ENCODE measurements around the gene SEMA4D.
"Not testable (repeated sequence)": the region's sequence is repeated elsewhere in the genome, so short reads cannot be mapped to it uniquely, and the experiment has no call there.

The SEMA4D gene

DNA sequence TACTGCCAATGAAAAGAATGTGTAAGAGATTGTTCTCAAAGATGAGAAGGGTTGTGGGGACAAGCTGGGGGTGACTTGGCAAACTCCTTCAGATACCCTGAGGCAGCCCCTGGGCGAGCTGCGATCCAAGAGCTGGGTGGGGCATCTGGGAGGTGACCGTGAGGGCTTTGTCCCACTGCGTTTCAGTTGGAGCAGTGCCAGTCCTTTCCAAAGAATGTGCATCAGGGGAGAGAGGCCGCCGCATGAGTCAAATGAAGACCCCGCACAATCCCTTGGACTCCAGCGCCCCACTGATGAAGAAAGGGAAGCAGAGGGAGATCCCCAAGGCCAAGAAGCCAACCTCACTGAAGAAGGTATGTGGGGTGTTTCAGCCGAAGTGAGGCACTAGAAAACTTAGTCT lies 151.2 kb downstream of the SEMA4D start:
- DNase-seq: no peak

DNA sequence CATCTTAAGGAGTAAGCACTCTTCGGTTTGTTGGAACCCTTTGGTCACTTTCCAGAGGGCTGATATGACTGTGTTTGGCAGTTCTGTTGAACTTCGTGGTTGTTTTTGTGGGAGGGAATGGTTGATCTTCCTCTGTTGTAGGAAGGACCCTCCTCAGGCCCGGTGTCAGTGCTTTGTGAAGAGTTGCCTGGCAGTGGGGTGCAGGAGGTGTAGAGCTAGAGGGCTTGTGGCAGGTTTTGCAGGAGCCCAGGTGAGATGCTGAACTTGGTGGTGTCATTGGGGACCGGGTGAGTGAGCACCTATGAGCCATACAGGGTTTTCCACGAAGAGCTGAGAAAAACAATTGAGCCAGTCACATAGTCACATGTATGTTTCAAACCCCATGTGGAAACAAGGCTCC lies 152.4 kb downstream of the SEMA4D start:
- no peak for DNase-seq

DNA sequence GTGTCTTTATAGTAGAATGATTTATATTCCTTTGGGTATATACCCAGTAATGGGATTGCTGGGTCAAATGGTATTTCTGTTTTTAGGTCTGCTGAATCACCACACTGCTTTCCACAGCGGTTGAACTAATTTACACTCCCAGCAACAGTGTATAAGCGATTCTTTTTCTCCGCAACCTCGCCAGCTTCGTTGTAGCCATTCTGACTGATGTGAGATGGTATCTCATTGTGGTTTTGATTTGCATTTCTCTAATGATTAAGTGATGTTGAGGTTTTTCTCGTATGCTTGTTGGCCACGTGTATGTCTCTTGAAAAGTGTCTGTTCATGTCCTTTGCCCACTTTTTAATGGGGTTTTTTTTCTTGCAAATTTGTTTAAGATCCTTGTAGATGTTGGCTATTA lies 154.1 kb downstream of the SEMA4D start:
- DNase-seq: not testable (repeated sequence)

DNA sequence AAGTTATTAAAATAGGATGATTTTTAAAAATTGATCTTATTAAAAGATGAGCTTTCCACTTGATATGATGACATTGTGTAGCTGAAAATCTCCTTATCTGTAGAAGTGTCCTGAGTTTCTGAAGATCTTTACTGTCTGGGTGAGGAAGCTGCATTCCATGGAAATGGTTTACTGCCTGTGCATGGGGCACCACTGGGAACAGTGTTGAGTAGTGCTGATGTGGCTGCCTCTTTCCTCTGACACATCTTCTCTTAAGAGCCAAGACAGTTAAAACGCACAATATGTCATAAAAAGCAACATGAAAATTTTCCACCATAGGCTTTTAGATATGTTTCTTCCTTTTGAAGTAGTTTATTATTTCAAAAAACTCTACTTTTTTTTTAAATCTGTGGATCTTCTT lies 155.0 kb downstream of the SEMA4D start:
- DNase-seq: no peak

DNA sequence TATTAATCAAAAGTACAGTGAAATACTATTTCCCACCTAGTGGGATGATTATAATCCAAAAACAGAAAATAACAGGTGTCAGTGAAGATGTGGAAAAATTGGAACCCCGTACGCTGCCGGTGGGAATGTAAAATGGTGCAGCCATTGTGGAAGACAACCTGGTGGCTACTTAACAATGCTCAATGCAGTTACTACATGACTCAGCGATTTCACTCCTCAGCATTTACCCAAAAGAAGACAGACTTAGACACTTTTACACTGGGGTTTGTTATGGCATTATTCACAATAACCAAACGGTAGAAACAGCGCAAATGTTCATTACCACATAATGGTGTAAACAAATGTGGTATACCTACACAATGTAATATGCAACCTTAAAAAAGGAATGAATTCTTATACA lies 155.7 kb downstream of the SEMA4D start:
- DNase-seq: no peak

DNA sequence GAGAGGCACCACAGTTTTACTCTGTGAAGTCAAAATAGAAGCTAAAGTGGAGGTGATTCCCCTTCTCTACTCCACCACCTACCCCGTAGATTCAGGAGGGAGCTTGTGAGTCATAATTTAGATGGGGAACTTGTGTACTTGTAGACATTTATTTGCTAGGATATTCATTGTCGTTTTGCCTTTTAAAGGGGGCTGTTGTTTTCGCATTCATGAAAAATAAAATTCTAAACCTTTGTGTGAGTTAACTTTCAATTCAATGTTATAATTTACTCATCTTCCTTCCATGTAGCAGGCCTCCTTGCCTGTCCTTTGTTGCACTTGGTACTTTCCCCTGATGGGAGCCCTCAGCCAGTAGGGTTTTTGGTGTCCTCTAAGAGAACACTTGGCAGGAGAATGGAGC lies 157.6 kb downstream of the SEMA4D start:
- DNase-seq: no peak

DNA sequence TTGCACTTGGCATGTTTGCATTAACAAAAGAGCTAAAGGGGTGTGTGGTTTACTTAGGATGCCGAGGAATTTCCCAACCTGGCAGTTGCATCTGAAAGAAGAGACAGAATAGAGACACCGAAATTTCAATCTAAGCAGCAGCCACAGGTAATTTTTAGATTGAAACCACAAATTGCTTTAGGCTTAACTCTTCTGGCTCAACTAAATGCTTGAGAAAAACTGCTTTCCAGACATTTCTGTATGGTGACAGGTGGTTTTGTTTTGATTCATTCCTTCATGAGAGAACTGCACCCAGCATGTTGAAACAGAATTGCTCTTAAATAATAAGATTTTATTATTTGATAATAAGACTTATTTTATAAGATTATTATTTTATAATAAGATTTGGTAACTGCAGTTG lies 158.1 kb downstream of the SEMA4D start:
- DNase-seq: no peak

DNA sequence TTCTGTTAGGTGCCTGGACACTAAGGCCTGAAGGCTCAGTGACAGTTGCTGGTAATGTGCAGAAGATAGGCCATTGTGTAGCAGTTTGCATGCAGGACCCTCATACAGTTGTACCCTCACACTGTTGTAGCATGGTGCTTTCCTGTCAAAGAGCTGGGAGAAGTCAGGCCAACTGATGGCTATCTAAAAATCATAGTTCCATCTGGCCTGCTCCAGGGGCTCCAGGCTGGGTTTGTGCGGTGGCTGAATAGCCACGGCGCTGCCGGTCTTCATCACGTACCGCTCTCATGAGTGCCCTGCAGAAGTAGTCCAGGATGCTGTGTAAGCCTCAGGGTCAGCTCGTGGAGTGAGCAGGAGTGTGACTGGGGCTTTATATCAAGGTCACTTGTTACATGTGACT lies 167.4 kb downstream of the SEMA4D start:
- no peak for DNase-seq

DNA sequence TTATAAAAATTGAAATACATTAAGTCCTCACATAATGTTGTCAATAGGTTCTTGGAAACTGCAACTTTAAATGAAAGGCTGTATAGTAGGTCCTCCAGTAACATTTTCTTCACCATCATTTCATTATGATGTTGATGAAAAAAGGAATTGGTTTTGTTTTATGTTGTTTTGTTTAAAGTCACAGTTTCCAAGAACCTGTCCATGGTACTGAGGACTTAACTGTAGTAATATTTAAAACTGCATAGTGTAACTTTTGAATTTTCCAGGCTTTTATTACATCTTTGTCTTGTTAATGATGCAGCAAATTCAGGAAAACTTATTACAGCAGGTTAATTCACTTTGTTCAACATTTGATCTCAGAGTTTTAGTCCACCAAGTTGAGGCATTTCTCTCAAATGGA lies 168.0 kb downstream of the SEMA4D start:
- no peak for DNase-seq

DNA sequence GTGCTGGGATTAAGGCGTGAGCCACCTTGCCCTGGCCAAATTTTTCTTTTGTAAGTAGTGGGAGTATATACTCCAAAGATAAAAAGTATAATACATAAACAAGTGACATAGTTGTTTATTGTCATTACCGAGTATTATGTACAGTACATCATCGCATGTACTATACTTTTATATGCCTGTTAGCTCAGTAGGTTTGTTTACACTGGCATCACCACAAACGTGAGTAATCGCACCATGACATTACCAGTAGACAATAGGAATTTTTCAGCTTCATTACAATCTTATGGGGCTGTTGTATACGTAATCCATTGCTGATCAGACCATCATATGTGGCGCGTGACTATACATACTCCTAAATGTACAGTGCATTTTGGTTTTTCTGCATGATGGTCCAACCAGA lies 169.8 kb downstream of the SEMA4D start:
- no peak for DNase-seq

DNA sequence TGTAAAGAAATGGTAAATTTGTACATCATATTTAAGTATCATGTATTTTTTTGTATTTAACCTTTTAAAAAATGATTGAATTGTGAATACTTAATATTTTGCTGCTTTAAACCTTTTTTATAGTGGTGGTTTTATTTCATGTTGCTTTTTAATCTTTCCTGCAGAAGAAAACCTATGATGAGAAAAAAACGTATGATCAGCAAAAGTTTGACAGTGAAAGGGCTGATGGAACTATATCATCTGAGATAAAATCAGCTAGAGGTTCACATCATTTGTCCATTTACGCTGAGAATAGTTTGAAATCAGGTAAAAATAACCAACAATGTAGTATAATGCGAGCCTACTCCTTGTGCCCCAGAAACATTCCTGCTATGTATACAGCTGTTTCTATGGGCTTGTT lies 172.2 kb downstream of the SEMA4D start:
- DNase-seq: no peak

DNA sequence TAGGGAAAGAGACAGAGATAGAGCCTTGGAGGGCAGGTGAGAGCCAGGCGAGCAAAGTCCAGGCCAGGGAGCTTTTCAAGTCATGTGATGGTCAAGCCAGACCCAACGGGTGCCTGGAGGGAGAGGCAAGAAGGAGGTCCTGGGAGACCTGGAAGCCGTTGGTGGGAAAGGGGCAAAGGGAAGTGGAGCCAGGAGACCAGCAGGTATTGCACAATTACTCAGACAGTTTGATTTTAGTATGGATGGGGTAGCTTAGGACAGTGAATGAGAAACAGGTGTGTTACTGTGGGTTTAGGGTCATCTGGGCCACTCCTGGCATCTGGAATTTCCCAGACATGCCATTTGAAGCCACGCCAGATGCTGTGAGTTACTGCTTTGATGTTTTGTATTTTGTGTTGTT lies 174.5 kb downstream of the SEMA4D start:
- no peak for DNase-seq

DNA sequence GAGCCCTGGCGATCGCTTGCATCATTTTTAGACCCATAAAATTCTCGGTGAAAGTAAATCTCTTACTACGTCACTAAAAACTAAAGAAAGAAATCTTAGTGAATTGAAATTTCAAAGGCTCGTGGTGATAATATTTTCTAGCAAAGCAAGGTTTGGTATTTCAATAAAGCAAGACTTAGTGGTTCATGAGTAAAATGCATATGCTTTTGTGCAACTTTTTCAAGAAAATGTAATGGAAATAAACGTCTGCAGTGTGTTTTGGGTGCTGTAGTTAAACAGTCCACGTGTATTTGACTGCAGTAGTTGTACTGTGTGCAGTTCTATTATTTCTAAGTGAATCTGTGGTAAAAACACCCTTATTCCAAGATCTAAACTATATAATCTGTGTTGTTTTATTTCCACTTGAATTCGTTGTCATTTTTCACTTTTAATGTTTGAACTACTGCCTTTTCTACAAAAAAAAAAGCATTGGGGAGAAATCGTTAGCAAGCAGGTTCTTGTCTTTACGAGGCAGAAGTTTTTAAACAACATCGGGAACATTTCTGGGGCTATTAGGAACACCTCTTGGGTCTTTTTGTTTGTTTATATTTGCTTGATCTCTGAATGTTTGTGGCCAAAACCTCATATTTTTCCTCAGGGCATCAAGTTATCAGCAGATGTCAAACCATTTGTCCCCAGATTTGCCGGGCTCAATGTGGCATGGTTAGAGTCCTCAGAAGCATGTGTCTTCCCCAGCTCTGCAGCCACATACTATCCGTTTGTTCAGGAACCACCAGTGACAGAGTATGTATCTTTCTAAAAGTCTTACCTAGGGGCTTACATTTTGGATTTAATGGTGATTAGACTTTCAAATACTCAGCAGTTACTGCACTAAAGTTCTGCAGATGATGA lies 178.7 kb downstream of the SEMA4D start:
- DNase-seq: no peak

DNA sequence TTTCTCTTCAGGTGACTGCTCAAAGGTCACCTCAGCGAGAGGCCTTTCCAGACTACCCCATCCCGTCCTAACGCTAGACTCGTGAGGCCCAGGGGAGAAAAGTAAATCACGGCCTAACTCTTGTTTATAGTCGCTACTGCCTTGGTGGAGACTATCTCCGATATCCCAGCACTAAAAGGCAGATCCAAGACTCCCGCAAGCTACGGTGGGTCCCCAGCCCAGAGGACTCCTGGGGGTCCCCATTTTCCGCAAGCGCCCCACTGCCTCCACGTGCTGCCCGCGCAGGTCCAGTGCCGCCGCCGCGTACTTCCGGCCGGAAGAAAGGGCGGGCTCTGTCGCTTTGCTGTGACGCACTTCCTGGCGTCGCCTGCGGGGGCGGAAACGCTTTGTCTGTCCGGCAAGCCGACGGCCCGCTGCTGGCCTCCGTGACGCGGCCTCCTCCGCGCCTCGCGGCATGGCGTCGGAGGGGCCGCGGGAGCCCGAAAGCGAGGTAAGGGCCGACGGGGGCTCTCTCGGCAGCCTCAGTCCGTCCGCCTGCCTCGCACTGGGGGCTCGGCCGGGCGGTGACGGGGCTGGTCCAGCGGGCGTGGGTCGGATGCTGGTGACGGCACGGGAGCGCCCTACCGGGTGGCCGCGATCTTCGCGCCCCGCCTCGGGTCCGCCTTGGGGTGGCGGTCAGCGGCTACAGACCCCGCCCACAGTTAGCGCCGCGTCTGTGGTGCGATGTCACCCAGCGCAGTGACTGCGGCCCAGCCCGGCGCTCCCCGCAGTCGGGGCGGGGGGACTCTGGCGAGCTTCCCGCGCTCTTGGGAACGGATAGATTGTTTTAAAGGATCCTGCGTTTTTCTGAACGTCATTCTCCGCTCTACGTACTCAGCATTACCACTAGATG lies 179.5 kb downstream of the SEMA4D start, which contains the start of gene SECISBP2:
Gene SECISBP2 (plus strand): TSS at position 378 of the 892 bp plus-strand sequence. CDS start 77 bp downstream, at position 455.
- DNase-seq: peak; percentile 81

DNA sequence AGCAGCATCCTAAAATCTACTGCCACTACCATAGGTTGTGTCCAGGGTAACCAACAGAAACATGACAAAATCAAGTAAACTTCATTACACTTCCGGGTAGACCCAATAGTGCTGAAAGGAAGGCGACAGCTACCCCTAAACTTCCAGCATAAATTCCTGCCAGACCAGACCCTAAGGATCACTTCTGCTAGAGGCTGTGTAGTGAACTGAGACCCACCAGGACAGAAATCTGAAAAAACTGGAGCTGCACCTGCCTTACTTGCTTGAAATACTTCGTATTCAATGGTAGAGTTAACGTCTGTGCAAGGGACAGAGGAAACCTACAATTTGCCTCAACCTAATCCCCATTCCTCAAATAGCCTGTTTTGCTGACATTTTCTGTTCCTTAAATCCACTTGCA lies 180.6 kb downstream of the SEMA4D start:
- no peak for DNase-seq

DNA sequence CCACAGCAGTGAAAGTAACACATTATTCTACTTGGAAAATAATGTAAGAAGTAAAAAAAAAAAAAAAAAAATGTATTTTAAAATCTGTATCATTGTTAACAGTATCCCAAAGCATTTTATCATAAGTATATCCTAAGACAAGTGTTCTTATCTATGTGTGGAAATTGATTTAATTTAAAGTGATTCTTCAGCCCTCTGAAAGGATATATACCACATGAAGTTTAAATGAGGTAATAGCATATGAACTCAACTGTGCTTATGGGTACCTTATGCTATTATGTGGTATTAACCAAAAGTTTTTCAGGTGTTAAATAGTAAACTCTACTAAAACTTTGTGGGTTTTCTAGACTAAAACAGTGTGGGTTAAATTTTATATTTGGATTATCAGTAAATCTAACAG lies 182.4 kb downstream of the SEMA4D start:
- no peak for DNase-seq

DNA sequence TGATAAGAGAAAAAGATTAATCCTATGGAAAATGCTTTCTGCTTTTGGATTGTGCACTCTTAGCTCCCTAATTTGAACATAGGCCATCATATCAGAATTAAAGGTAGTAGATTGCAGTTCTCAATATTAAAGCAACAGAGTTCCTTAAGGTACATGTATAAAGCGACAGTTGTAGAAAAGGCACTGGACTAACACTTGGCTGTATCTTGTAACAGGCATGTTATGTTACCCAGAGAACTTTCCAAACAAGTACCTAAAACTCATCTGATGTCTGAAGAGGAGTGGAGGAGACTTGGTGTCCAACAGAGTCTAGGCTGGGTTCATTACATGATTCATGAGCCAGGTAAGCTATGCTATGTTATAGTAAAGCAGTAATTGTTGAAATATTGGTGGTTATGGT lies 183.0 kb downstream of the SEMA4D start:
- DNase-seq: no peak

DNA sequence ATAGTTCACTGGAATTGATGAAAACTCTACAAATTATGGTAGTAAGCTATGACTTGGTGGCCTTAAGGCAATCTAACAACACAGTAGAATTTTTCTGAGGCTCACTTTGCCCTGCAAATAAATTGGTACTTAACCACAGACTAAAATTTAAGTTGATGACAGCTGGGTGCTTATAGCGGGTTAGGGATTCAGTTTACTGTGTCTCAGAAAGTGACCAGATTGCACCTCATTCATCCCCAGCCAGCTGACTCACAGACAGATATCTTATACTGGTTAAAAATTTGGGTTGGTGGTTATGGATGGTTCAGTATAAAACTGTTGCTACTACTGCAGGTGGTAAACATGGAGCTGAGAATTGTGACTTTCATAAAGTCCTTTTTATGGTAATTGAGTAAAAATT lies 184.1 kb downstream of the SEMA4D start:
- DNase-seq: no peak

DNA sequence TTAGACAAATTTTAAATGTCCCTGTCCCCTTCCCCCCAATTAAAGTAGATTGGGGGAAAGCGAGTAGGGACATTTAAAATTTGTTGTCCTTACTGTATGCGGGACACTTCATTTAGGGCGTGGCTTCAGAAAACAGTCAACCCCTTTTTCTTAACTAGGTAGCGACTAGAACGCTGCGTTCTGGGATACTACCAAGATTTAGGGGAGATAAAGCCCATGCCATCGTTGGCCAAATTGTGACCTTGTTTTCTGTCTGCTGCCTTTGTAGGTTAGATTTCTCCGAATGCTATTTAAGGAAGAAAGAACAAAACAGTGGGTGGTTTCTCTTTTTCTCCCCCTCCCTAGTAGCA lies 185.7 kb downstream of the SEMA4D start:
- peak; percentile 4 for DNase-seq

DNA sequence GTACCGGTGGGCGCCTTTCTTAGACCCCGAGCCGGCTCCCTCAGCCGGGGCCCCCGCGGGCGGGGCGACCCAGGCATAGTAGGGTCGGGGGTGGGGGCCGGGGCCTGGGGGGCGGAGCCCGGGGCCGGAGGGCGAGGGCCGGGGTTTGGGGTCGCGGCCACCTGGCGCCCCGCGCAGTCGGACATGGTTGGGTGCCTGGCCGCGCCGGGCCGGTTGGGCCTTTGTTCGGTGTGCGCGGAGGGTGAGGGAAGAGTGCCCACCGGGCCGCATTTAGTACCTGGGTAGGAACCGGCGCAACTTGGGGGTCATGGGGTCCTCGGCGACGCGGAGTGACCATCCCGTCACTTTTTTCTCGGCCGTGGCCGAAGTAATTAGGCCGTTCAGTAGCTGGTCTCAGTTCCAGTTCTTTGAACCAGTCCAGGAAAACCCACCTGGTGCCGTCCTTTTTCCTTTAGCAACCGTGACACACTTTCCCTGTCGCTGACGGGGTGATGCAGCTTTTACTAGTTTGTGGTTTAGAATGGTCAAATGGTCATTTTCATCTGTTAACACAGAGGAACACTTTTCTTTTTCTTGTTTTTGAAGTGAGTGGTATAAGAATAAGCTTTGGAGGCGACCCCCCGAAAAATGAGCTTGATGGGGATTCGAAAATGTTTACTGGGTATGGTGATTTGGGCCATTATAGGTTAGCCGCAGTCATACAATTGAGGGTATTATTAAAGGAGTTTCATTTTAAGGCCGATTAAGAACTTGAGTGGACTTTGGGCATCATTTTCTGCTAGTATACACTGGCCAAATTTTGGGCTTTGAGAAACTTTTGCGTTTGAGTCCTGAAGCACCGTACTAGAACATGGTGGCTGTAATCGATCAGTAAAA lies 186.3 kb downstream of the SEMA4D start:
- DNase-seq: no peak
